Tibial nerve (tissue), 4 donors: Measurements from ENCODE around the gene COMP. TPM values are rescaled to one million over a fixed set of nuclear protein-coding genes. Genes with fewer than 3 reads are reported as not detected.

Experiments
- DNase-seq, 2 donors: peaks; one replicate each; pipeline ENCODE4 v3.0.0-alpha.2; 2019; ENCODE audit warnings: low spot score in 2 of 2
- H3K27ac ChIP-seq, 4 donors: fragments of 200-600 bp; sonication (generic) in 3 of 4; one replicate each; pipeline ENCODE4 v1.5.1; 2017 to 2019; ENCODE audit warnings: mild to moderate bottlenecking in 1 of 4
- H3K27me3 ChIP-seq, 2 donors: fragments of 200-600 bp; sonication (generic) in 1 of 2; one replicate each; pipeline versions ENCODE4 v1.5.1 to v1.6.0; 2017 to 2019
- H3K36me3 ChIP-seq, 3 donors: fragments of 200-600 bp; sonication (generic); one replicate each; pipeline ENCODE4 v1.5.1; 2018 to 2019
- H3K4me1 ChIP-seq, 4 donors: fragments of 200-600 bp; sonication (generic) in 3 of 4; one replicate each; pipeline ENCODE4 v1.5.1; 2017 to 2019
- H3K4me3 ChIP-seq, 4 donors: fragments of 200-600 bp; sonication (generic) in 3 of 4; one replicate each; pipeline ENCODE4 v1.5.1; 2017 to 2019; ENCODE audit warnings: mild to moderate bottlenecking in 1 of 4, moderate library complexity in 1 of 4
- H3K9me3 ChIP-seq, 4 donors: fragments of 200-600 bp; sonication (generic) in 3 of 4; one replicate each; pipeline ENCODE4 v1.5.1; 2017 to 2019
- CTCF ChIP-seq, 5 experiments: fragments of 200-600 bp in 3 of 5; fragments of 450-650 bp in 2 of 5; sonication (generic) in 3 of 5; IDR thresholded peaks; one replicate each; pipeline ENCODE4 v1.5.1; 2016 to 2019; ENCODE audit warnings: antibody characterized with exemption in 5 of 5, mild to moderate bottlenecking in 3 of 5, moderate library complexity in 2 of 5
- EP300 ChIP-seq, 2 donors: sonication (generic); formaldehyde crosslinking; IDR thresholded peaks; one replicate each; pipeline ENCODE4 v1.6.1; 2017; ENCODE audit warnings: antibody characterized with exemption in 2 of 2, mild to moderate bottlenecking in 1 of 2
- POLR2A ChIP-seq, 2 donors: fragments of 450-650 bp; IDR thresholded peaks; one replicate each; pipeline ENCODE4 v1.6.1; 2017; ENCODE audit warnings: antibody characterized with exemption in 2 of 2, mild to moderate bottlenecking in 2 of 2, moderate library complexity in 2 of 2
- WGBS, 2 donors: methylation state at CpG; one replicate each; pipeline ENCODE4 v1.1.5; 2018; 5-methylcytosine and 5-hydroxymethylcytosine counted together
- total RNA-seq, 4 donors: library from RNA; depleted of rRNA; stranded (reverse); fragments of >200 nt; gene quantifications; one replicate each; pipeline ENCODE4 v1.1.0, GENCODE V29; 2016

Gene COMP
- total RNA-seq, 4 donors from 2014 or later, result 14.0 to 117 (median 25.3) TPM

DNA sequence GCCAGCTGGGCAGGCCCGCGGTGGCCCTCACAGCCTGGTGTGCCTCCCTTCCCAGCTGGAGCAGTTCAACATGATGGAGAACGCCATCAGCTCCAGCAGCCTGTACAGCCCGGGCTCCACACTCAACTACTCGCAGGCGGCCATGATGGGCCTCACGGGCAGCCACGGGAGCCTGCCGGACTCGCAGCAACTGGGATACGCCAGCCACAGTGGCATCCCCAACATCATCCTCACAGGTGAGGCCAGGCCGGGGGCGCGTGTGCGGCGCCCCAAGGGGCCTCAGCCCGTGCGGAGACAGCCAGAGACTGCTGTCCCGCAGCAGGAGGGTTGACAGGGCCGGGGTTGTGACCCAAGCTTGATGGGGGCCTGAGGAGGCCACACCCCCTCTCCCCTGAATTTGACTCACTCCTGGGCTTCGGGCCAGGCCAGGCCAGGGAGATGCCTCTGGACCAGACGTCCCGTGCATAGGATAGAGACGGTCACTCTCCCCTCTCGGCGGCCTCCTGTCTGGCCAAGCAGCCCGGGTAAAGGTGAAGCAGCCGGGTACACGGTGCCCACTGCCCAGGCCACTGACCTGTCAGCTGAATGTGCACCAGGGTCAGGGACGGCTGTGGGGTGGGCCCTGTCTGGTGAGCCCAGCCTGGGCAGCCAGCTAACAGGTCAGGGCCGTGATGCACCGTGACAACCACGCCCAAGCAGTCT, 15.4 kb downstream of the COMP start:
- Histone ChIP-seq H3K27ac (no peak overlapping the region), H3K36me3 (peaks cover 0 to 60% (median 0%) of the 10 kb centered on the region in 3 donors), H3K4me1 (peaks cover 0 to 11% (median 0%) of the 10 kb centered on the region in 4 donors), H3K9me3 (no peaks in the 10 kb centered on the region), H3K27me3 (no peaks in the 10 kb centered on the region), H3K4me3 (no peak overlapping the region)
- 81 to 83% methylated on average over 22 to 23 of the region's 33 CpGs for WGBS, 2 donors
- no peak for TF ChIP-seq EP300 (IDR thresholded peaks at IDR 0.05)
- no peak for TF ChIP-seq CTCF (IDR thresholded peaks at IDR 0.05)
- no peak for TF ChIP-seq POLR2A (IDR thresholded peaks at IDR 0.05)
- DNase-seq, result no peak

DNA sequence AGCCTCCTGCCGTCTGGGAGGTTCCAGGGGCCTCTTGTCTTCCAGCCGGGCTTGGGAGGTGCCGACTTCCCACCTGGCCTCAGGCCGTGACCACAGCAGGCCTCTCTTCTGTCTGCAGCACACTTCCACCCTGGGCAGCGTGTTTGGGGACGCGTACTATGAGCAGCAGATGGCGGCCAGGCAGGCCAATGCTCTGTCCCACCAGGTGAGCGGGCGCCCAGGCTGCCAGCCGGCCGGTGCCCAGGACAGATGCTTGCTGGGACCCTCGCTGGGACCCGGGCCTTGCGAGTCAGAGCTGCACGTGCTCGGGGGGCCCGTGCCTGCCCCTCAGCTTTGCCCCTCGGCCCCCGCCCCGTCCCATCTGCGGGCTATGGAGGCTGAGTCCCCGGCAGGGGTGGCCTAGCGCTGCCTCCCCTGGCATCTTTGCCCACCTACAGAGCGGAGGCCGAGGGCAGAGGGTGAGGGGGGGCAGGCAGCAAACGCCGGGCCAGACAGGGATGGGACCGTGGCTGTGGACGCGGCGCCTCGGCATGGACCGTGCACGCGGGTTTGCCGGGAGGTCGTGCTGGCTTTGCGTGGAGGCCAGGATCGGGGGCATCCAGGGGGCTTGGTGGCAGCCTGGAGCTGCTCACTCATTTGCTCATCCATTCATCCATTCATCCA, 16.2 kb downstream of the COMP start:
- DNase-seq, result no peak
- Histone ChIP-seq H3K9me3 (no peaks in the 10 kb centered on the region), H3K4me3 (no peak overlapping the region), H3K27me3 (no peaks in the 10 kb centered on the region), H3K4me1 (peaks cover 0 to 11% (median 0%) of the 10 kb centered on the region in 4 donors), H3K36me3 (peaks cover 0 to 60% (median 0%) of the 10 kb centered on the region in 3 donors), H3K27ac (no peak overlapping the region)
- no peak for TF ChIP-seq POLR2A (IDR thresholded peaks at IDR 0.05)
- TF ChIP-seq EP300 (IDR thresholded peaks at IDR 0.05), result no peak
- TF ChIP-seq CTCF (IDR thresholded peaks at IDR 0.05), result no peak
- 88 to 93% methylated on average over 24 to 40 of the region's 40 CpGs for WGBS, 2 donors

- Histone ChIP-seq H3K27ac (no peak overlapping the region), H3K9me3 (no peaks in the 10 kb centered on the region), H3K4me1 (peaks cover 0 to 11% (median 0%) of the 10 kb centered on the region in 4 donors), H3K36me3 (peaks cover 0 to 60% (median 0%) of the 10 kb centered on the region in 3 donors), H3K4me3 (no peak overlapping the region), H3K27me3 (no peaks in the 10 kb centered on the region)
- DNase-seq, result no peak
- TF ChIP-seq POLR2A (IDR thresholded peaks at IDR 0.05) (no peak), CTCF (IDR thresholded peaks at IDR 0.05) (no peak), EP300 (IDR thresholded peaks at IDR 0.05) (no peak)
- WGBS, 2 donors, result 88 to 91% methylated on average over 11 of the region's 11 CpGs
Measured at GRCh38 chr19:18774107-18774506, 17.0 kb downstream of the COMP start.

- TF ChIP-seq POLR2A (IDR thresholded peaks at IDR 0.05) (no peak), CTCF (IDR thresholded peaks at IDR 0.05) (no peak), EP300 (IDR thresholded peaks at IDR 0.05) (no peak)
- Histone ChIP-seq H3K4me3 (no peak overlapping the region), H3K4me1 (peaks cover 0 to 11% (median 0%) of the 10 kb centered on the region in 4 donors), H3K27me3 (no peaks in the 10 kb centered on the region), H3K36me3 (peaks cover 0 to 65% (median 0%) of the 10 kb centered on the region in 3 donors), H3K9me3 (no peaks in the 10 kb centered on the region), H3K27ac (no peak overlapping the region)
- WGBS, 2 donors, result 75 to 81% methylated on average over 6 to 9 of the region's 9 CpGs
- DNase-seq, result no peak
Measured at GRCh38 chr19:18773682-18774081, 17.4 kb downstream of the COMP start.
